Forelimb muscle (tissue), 1 donor: ENCODE measurements around the gene RPL31. TPM values are rescaled to one million over a fixed set of nuclear protein-coding genes. Genes with fewer than 3 reads are reported as not detected.
"Not testable (repeated sequence)": the region's sequence is repeated elsewhere in the genome, so short reads cannot be mapped to it uniquely, and the experiment has no call there.

Experiments
- DNase-seq: peaks from one replicate; pipeline ENCODE4 v3.0.0-alpha.2; 2013; ENCODE audit warnings: low read depth
- polyA plus RNA-seq: library from polyadenylated mRNA; unstranded; fragments of 120-200 nt; gene quantifications from one replicate; pipeline ENCODE4 v1.2.1, GENCODE V29; 2013; ENCODE audit not compliant: insufficient read length

RPL31 gene
- polyA plus RNA-seq, 1 donor: 3,948 TPM

- DNase-seq: no peak
Measured at GRCh38 chr2:101026253-101026701, 24.2 kb downstream of the RPL31 start.

- no peak for DNase-seq
Measured at GRCh38 chr2:101026923-101027469, 24.9 kb downstream of the RPL31 start.

GRCh38 chr2:101027852-101028251 is 25.8 kb downstream of the RPL31 start:
- no peak for DNase-seq

GRCh38 chr2:101030866-101031554 is 28.9 kb downstream of the RPL31 start:
- DNase-seq: no peak

GRCh38 chr2:101032084-101032776 is 30.1 kb downstream of the RPL31 start:
- no peak for DNase-seq

- DNase-seq: peak; percentile 14
Measured at GRCh38 chr2:101036562-101036961, 34.5 kb downstream of the RPL31 start.

GRCh38 chr2:101037161-101037755 is 35.2 kb downstream of the RPL31 start:
- DNase-seq: no peak

GRCh38 chr2:101038455-101039255 is 36.6 kb downstream of the RPL31 start:
- DNase-seq: no peak

- no peak for DNase-seq
Measured at GRCh38 chr2:101040072-101040471, 38.0 kb downstream of the RPL31 start.

GRCh38 chr2:101040761-101041160 is 38.7 kb downstream of the RPL31 start:
- no peak for DNase-seq

- no peak for DNase-seq
Measured at GRCh38 chr2:101041413-101041812, 39.3 kb downstream of the RPL31 start.

GRCh38 chr2:101045330-101045729 is 43.2 kb downstream of the RPL31 start:
- no peak for DNase-seq

- no peak for DNase-seq
Measured at GRCh38 chr2:101047075-101047766, 45.1 kb downstream of the RPL31 start.

GRCh38 chr2:101047774-101048173 is 45.7 kb downstream of the RPL31 start:
- peak; percentile 13 for DNase-seq

GRCh38 chr2:101048756-101049155 is 46.7 kb downstream of the RPL31 start:
- DNase-seq: no peak

GRCh38 chr2:101050886-101051285 is 48.8 kb downstream of the RPL31 start:
- DNase-seq: not testable (repeated sequence)

GRCh38 chr2:101052147-101052546 is 50.1 kb downstream of the RPL31 start:
- DNase-seq: no peak

- DNase-seq: no peak
Measured at GRCh38 chr2:101053117-101053516, 51.0 kb downstream of the RPL31 start.
